ENCODE results near the gene CTNNA3. TPM values are rescaled to one million over a fixed set of nuclear protein-coding genes. Genes with fewer than 3 reads are reported as not detected.

CTNNA3 gene
- total RNA-seq, 1 donor from 2014 or later: 0.92 TPM

DNA sequence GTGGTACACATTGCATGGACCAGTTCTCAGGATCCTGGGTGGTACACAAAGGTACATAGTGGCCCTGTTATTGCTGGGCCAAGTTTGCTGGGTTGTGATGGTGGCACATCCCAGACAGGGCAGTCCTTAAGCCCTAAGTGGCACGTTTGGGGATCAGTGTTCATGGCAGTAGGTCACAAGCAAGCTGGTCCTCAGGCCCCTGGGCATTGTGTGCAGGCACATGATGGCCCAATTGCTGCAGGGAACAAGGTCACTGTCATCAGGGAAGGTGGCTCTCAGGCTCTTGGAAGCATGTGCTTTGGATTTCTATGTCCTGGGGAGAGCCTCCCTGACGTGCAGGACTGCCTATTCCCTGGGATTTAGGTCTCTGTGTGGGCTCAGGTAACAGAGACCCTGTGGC, 1182.5 kb downstream of the CTNNA3 start:
- TF ChIP-seq, protein P1, sequence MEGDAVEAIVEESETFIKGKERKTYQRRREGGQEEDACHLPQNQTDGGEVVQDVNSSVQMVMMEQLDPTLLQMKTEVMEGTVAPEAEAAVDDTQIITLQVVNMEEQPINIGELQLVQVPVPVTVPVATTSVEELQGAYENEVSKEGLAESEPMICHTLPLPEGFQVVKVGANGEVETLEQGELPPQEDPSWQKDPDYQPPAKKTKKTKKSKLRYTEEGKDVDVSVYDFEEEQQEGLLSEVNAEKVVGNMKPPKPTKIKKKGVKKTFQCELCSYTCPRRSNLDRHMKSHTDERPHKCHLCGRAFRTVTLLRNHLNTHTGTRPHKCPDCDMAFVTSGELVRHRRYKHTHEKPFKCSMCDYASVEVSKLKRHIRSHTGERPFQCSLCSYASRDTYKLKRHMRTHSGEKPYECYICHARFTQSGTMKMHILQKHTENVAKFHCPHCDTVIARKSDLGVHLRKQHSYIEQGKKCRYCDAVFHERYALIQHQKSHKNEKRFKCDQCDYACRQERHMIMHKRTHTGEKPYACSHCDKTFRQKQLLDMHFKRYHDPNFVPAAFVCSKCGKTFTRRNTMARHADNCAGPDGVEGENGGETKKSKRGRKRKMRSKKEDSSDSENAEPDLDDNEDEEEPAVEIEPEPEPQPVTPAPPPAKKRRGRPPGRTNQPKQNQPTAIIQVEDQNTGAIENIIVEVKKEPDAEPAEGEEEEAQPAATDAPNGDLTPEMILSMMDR (IDR thresholded peaks at IDR 0.05): no peak
- no peak for DNase-seq (ENCODE audit: low spot score)
- Mint-ChIP-seq H3K36me3 (ENCODE audit: low read depth) (no peaks in the 10 kb centered on the region), H3K4me1 (ENCODE audit: low read depth) (no peaks in the 10 kb centered on the region), H3K4me3 (ENCODE audit: unreplicated experiment) (no peak overlapping the region), H3K27me3 (ENCODE audit: low read depth) (no peaks in the 10 kb centered on the region), H3K27ac (ENCODE audit: unreplicated experiment) (no peak overlapping the region), H3K9me3 (ENCODE audit: low read depth) (peaks cover 16% of the 10 kb centered on the region)

DNA sequence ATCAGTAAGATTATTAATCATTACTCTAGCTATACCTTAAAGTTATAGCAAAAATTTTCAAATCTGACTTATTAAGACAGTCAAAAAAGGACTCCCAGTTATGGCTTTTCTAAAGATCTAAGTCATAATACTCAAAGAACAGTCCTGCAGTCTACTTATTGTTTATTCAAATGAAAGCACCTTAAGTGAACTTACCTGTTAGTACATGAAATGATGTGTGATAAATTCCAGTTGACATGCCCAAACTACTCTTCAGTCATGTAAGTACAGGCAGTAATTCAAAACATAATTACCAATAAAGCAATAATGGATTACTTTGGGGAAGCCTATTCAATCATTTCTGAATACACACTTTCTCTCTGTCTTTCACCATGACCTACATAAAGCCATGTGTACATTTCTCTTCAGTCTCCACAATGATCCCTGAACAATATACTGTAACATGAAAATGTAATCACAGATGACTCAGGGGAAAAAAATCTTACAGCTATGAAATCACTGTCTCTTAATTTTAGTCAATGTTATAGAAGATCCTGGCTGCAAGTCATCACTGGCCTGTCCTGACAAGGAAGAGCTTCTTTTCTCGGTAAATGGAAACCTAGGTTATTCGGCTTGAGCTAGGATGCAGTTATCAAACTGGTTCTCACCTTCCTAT, 1190.9 kb downstream of the CTNNA3 start:
- H3K27ac Mint-ChIP-seq (ENCODE audit: unreplicated experiment): no peak overlapping the region
- no peak for DNase-seq (ENCODE audit: low spot score)
- H3K36me3 Mint-ChIP-seq (ENCODE audit: low read depth): no peaks in the 10 kb centered on the region
- no peak overlapping the region for H3K4me3 Mint-ChIP-seq (ENCODE audit: unreplicated experiment)
- H3K27me3 Mint-ChIP-seq (ENCODE audit: low read depth): no peaks in the 10 kb centered on the region
- TF ChIP-seq, protein P1 (IDR thresholded peaks at IDR 0.05): no peak
- H3K9me3 Mint-ChIP-seq (ENCODE audit: low read depth): peaks cover 6% of the 10 kb centered on the region
- peaks cover 12% of the 10 kb centered on the region for H3K4me1 Mint-ChIP-seq (ENCODE audit: low read depth)

DNA sequence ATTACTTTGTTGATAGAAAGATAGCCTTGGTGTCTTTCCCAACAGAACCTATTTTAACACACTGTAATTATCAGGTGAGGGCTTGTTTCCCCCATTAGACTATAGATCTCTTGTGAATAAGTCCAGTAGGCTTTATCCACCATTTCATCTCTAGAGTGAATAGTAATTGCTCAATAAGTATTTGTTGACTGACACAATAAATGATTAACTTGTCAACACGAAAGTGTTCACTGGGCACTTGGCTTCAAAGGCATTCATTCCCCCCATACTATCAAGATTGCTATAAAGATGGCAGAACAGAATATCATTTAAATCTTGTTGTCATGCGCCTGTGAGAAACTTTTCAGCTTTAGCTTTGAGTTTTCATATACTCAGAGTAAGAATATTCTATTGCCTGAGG, 1194.6 kb downstream of the CTNNA3 start:
- no peak for DNase-seq (ENCODE audit: low spot score)
- TF ChIP-seq, protein P1 (IDR thresholded peaks at IDR 0.05): no peak
- no peak overlapping the region for H3K27ac Mint-ChIP-seq (ENCODE audit: unreplicated experiment)

DNA sequence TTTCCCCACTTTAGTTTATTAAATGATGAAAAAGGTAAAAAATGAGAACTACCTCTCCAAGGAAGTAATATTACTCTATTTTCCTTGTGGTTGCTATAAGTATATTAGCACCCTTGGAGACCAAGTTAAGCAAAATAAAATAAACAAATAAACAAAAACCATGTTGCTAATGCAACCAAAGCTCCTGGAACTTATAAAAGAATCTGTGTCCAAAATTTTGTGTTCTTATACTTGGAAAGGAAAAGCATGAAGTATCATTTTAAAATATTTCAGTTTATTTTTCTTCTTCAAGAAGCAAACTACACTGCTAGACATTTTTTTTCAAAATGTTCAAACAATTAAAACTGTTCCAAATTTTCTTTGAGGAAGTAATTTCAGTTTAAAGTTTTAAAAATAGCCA, 1212.0 kb downstream of the CTNNA3 start:
- TF ChIP-seq, protein P1 (IDR thresholded peaks at IDR 0.05): no peak
- peaks cover 6% of the 10 kb centered on the region for H3K4me1 Mint-ChIP-seq (ENCODE audit: low read depth)
- H3K9me3 Mint-ChIP-seq (ENCODE audit: low read depth): peaks cover 8% of the 10 kb centered on the region
- no peaks in the 10 kb centered on the region for H3K36me3 Mint-ChIP-seq (ENCODE audit: low read depth)
- no peak for DNase-seq (ENCODE audit: low spot score)
- no peak overlapping the region for H3K4me3 Mint-ChIP-seq (ENCODE audit: unreplicated experiment)
- no peaks in the 10 kb centered on the region for H3K27me3 Mint-ChIP-seq (ENCODE audit: low read depth)
- no peak overlapping the region for H3K27ac Mint-ChIP-seq (ENCODE audit: unreplicated experiment)

More for the DNA sequence above, 1194.6 kb downstream of the CTNNA3 start:
- Mint-ChIP-seq H3K27me3 (ENCODE audit: low read depth) (no peaks in the 10 kb centered on the region), H3K36me3 (ENCODE audit: low read depth) (no peaks in the 10 kb centered on the region), H3K4me1 (ENCODE audit: low read depth) (peaks cover 6% of the 10 kb centered on the region), H3K9me3 (ENCODE audit: low read depth) (peaks cover 4% of the 10 kb centered on the region), H3K4me3 (ENCODE audit: unreplicated experiment) (no peak overlapping the region)

DNA sequence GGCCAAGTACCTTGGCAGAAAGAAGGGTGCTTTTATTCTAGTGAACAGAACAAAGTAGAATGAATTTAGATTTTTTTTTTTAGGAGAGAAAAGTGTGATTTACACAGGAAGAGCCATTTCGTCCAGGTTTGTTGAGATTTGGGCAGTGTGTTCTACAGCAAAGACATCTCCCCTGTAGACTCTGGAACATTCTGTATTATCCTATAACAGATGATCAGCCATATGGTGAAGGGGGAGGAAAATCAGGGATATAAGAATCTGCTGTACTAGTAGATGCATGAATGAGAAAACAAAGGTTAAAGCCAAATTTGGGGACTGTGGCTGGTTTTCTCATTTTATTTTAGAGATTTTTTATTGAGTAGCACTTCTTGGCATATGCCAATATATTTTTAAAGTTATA, 1223.8 kb downstream of the CTNNA3 start:
- peaks cover 12% of the 10 kb centered on the region for H3K9me3 Mint-ChIP-seq (ENCODE audit: low read depth)
- TF ChIP-seq, protein P1 (IDR thresholded peaks at IDR 0.05): no peak
- H3K27me3 Mint-ChIP-seq (ENCODE audit: low read depth): peaks cover 1% of the 10 kb centered on the region

More for the DNA sequence above, 1223.8 kb downstream of the CTNNA3 start:
- Mint-ChIP-seq H3K27ac (ENCODE audit: unreplicated experiment) (no peak overlapping the region), H3K36me3 (ENCODE audit: low read depth) (no peaks in the 10 kb centered on the region), H3K4me3 (ENCODE audit: unreplicated experiment) (no peak overlapping the region), H3K4me1 (ENCODE audit: low read depth) (peaks cover 3% of the 10 kb centered on the region)
- DNase-seq (ENCODE audit: low spot score): no peak
